H9 (cell line): ENCODE measurements around the gene MSS51. TPM values are rescaled to one million over a fixed set of nuclear protein-coding genes. Genes with fewer than 3 reads are reported as not detected.

Experiments used
- DNase-seq: peaks from one replicate; pipeline ENCODE4 v3.0.0-alpha.2; 2017
- H2AFZ ChIP-seq: one replicate; pipeline ENCODE4 v1.6.1; 2013; ENCODE audit warnings: mild to moderate bottlenecking, low read length, control low read depth, moderate library complexity
- H2AK5ac ChIP-seq: 2 replicates; pipeline ENCODE4 v1.6.1; 2013; ENCODE audit warnings: low read length, control low read depth, mixed read lengths; ENCODE audit not compliant: insufficient read length
- H2BK120ac ChIP-seq: one replicate; pipeline ENCODE4 v1.6.1; 2013; ENCODE audit warnings: low read depth, mild to moderate bottlenecking, low read length, control low read depth, inconsistent platforms; ENCODE audit not compliant: poor library complexity, severe bottlenecking
- H2BK12ac ChIP-seq: 2 replicates; pipeline ENCODE4 v1.6.1; 2013; ENCODE audit warnings: low read length, control low read depth, mixed read lengths, low read depth; ENCODE audit not compliant: insufficient read length
- H2BK15ac ChIP-seq: 2 replicates; pipeline ENCODE4 v1.6.1; 2013; ENCODE audit warnings: low read depth, low read length, control low read depth
- H2BK20ac ChIP-seq: one replicate; pipeline ENCODE4 v1.6.1; 2013; ENCODE audit warnings: low read depth, mild to moderate bottlenecking, low read length, control low read depth, inconsistent platforms; ENCODE audit not compliant: poor library complexity, severe bottlenecking
- H2BK5ac ChIP-seq: 2 replicates; pipeline ENCODE4 v1.6.1; 2013; ENCODE audit warnings: low read length, control low read depth, mixed read lengths; ENCODE audit not compliant: insufficient read length
- H3K14ac ChIP-seq: 2 replicates; pipeline ENCODE4 v1.6.1; 2013; ENCODE audit warnings: low read length, control low read depth; ENCODE audit not compliant: insufficient read depth
- H3K18ac ChIP-seq: 2 replicates; pipeline ENCODE4 v1.6.1; 2013; ENCODE audit warnings: low read depth, mild to moderate bottlenecking, mixed read lengths, low read length, control low read depth; ENCODE audit not compliant: insufficient read length
- H3K23ac ChIP-seq: 2 replicates; pipeline ENCODE4 v1.6.1; 2013; ENCODE audit warnings: low read length, control low read depth, mixed read lengths, low read depth; ENCODE audit not compliant: insufficient read length
- H3K23me2 ChIP-seq: 2 replicates; pipeline ENCODE4 v1.6.1; 2013; ENCODE audit warnings: low read depth, mild to moderate bottlenecking, mixed read lengths, low read length, control low read depth; ENCODE audit not compliant: insufficient read length, poor library complexity, severe bottlenecking
- H3K27ac ChIP-seq: 2 replicates; pipeline ENCODE4 v1.5.1; 2013; ENCODE audit warnings: low read length, control low read depth, mixed read lengths, low read depth; ENCODE audit not compliant: insufficient read length
- H3K27me3 ChIP-seq: 2 replicates; pipeline ENCODE4 v1.6.1; 2013; ENCODE audit warnings: low read length, control low read depth, inconsistent platforms; ENCODE audit not compliant: insufficient read depth
- H3K4ac ChIP-seq: 2 replicates; pipeline ENCODE4 v1.6.1; 2013; ENCODE audit warnings: low read depth, mild to moderate bottlenecking, control low read depth, inconsistent platforms, low read length, moderate library complexity
- H3K4me1 ChIP-seq: 2 replicates; pipeline ENCODE4 v1.6.1; 2013; ENCODE audit warnings: low read length, control low read depth, inconsistent platforms; ENCODE audit not compliant: insufficient read depth
- H3K4me2 ChIP-seq: 2 replicates; pipeline ENCODE4 v1.6.1; 2013; ENCODE audit warnings: low read length, control low read depth, mixed read lengths; ENCODE audit not compliant: insufficient read length, insufficient read depth
- H3K56ac ChIP-seq: 2 replicates; pipeline ENCODE4 v1.6.1; 2013; ENCODE audit warnings: low read depth, mild to moderate bottlenecking, mixed read lengths, low read length, control low read depth; ENCODE audit not compliant: insufficient read length
- H3K79me1 ChIP-seq: 2 replicates; pipeline ENCODE4 v1.6.1; 2013; ENCODE audit warnings: low read depth, mild to moderate bottlenecking, moderate library complexity, low read length, control low read depth, inconsistent platforms; ENCODE audit not compliant: insufficient read depth, poor library complexity, severe bottlenecking
- H3K79me2 ChIP-seq: 2 replicates; pipeline ENCODE4 v1.6.1; 2013; ENCODE audit warnings: low read length, control low read depth, inconsistent platforms; ENCODE audit not compliant: insufficient read depth
- H3K9ac ChIP-seq: 2 replicates; pipeline ENCODE4 v1.6.1; 2013; ENCODE audit warnings: low read length, control low read depth, mixed read lengths; ENCODE audit not compliant: insufficient read length; ENCODE audit errors: extremely low read depth
- H3K9me3 ChIP-seq: one replicate; pipeline ENCODE4 v1.6.1; 2013; ENCODE audit warnings: low read depth, low read length, inconsistent platforms; ENCODE audit not compliant: control insufficient read depth
- H3T11ph ChIP-seq: one replicate; pipeline ENCODE4 v1.6.1; 2013; ENCODE audit warnings: mild to moderate bottlenecking, low read length, control low read depth, inconsistent platforms
- H4K20me1 ChIP-seq: one replicate; pipeline ENCODE4 v1.6.1; 2013; ENCODE audit not compliant: control insufficient read depth, insufficient read length, insufficient read depth
- H4K5ac ChIP-seq: 2 replicates; pipeline ENCODE4 v1.6.1; 2013; ENCODE audit warnings: low read depth, mild to moderate bottlenecking, mixed read lengths, low read length, control low read depth; ENCODE audit not compliant: insufficient read length
- H4K8ac ChIP-seq: replicated peaks from 2 replicates; pipeline ENCODE4 v1.6.1; 2013; ENCODE audit warnings: low read length, control low read depth, mixed read lengths, low read depth; ENCODE audit not compliant: insufficient read length
- H4K91ac ChIP-seq: 2 replicates; pipeline ENCODE4 v1.6.1; 2013; ENCODE audit warnings: low read depth, mild to moderate bottlenecking, moderate library complexity, mixed read lengths, low read length, control low read depth; ENCODE audit not compliant: insufficient read length
- H3K27ac Mint-ChIP-seq, 3 experiments: 2 replicates in 2 of 3; 3 replicates in 1 of 3; pipeline ENCODE4 v1.8.0; 2020 to 2021; ENCODE audit warnings: mixed read lengths in 3 of 3, mild to moderate bottlenecking in 1 of 3, moderate library complexity in 1 of 3
- H3K27me3 Mint-ChIP-seq: 2 replicates; pipeline ENCODE4 v1.8.0; 2021; ENCODE audit warnings: low read depth, mild to moderate bottlenecking, moderate library complexity, mixed read lengths
- H3K36me3 Mint-ChIP-seq, 3 experiments: 2 replicates in 2 of 3; 3 replicates in 1 of 3; pipeline ENCODE4 v1.8.0; 2020 to 2021; ENCODE audit warnings: low read depth in 3 of 3, mixed read lengths in 3 of 3; ENCODE audit not compliant: insufficient read depth in 1 of 3
- H3K4me1 Mint-ChIP-seq, 2 experiments: 2 replicates each; pipeline ENCODE4 v1.8.0; 2020; ENCODE audit warnings: mixed read lengths in 2 of 2
- H3K4me3 Mint-ChIP-seq, 2 experiments: 2 replicates in 1 of 2; 3 replicates in 1 of 2; pipeline ENCODE4 v1.8.0; 2020 to 2021; ENCODE audit warnings: mild to moderate bottlenecking in 2 of 2, mixed read lengths in 2 of 2, moderate library complexity in 1 of 2
- H3K9me3 Mint-ChIP-seq, 2 experiments: 2 replicates in 1 of 2; 3 replicates in 1 of 2; pipeline ENCODE4 v1.8.0; 2020; ENCODE audit warnings: mild to moderate bottlenecking in 2 of 2, mixed read lengths in 2 of 2, moderate library complexity in 1 of 2
- WGBS: extraction: QIAGEN DNeasy Blood & Tissue Kit; methylation state at CpG from one replicate; pipeline ENCODE4 v1.1.7; 2013; ENCODE audit warnings: missing lambda C conversion rate, low lambda C conversion rate, mixed read lengths; ENCODE audit not compliant: insufficient read length; ENCODE audit errors: extremely low coverage; 5-methylcytosine and 5-hydroxymethylcytosine counted together
- total RNA-seq: library from RNA; stranded (reverse); gene quantifications from 2 replicates; pipeline ENCODE4 v1.2.1, GENCODE V29; 2021
- TF ChIP-seq, protein P1 (sequence below): fragments of 200-600 bp; sonication (generic); conservative IDR thresholded peaks from 3 replicates; pipeline ENCODE4 v1.8.0; 2021; ENCODE audit warnings: antibody characterized with exemption, mild to moderate bottlenecking

Gene MSS51
- total RNA-seq, 1 experiment from 2014 or later = 1.9 TPM

DNA sequence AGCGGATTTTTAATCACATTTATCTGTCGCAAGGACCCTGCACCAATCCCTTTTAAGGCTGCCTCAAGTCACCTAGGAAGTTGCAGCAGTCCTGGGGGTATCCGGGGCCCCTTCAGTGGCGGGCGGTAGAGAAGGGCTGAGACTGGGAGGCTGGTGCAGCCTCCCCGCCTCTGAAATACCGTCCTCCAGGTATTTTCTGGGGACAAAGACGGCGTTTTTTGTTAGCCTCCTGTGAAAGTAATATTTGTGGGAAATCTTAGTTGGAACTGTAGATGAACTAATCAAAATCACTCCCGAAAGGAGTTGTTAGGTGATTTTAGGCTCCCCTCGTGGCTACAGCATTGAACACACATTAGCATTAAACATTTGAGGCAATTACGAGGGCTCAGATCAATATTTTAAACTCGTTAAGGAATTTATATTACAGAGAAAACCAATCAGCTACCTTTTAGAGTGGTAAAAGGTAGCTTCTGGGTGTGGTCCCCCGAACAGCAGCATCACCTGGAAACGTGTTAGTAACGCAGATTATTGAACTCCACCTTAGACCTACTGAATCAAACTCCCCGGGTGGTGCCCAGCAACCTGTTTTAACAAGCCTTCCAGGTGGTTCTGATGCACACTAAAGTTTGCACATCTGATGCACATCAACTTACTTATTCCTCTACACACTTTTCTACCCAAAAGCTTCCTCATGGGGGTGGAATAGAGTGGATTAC, 19.0 kb downstream of the MSS51 start:
- H4K8ac ChIP-seq = no peak overlapping the region
- H3K23ac ChIP-seq = no peak overlapping the region
- H4K5ac ChIP-seq = no peak overlapping the region
- H2BK5ac ChIP-seq = no peak overlapping the region
- no peaks in the 10 kb centered on the region for H3K79me1 ChIP-seq
- peaks cover 16% of the 10 kb centered on the region for H3K23me2 ChIP-seq
- H3T11ph ChIP-seq = no peak overlapping the region
- H4K91ac ChIP-seq = no peak overlapping the region
- H3K4ac ChIP-seq = no peak overlapping the region
- no peak overlapping the region for H2BK12ac ChIP-seq
- TF ChIP-seq, protein P1, sequence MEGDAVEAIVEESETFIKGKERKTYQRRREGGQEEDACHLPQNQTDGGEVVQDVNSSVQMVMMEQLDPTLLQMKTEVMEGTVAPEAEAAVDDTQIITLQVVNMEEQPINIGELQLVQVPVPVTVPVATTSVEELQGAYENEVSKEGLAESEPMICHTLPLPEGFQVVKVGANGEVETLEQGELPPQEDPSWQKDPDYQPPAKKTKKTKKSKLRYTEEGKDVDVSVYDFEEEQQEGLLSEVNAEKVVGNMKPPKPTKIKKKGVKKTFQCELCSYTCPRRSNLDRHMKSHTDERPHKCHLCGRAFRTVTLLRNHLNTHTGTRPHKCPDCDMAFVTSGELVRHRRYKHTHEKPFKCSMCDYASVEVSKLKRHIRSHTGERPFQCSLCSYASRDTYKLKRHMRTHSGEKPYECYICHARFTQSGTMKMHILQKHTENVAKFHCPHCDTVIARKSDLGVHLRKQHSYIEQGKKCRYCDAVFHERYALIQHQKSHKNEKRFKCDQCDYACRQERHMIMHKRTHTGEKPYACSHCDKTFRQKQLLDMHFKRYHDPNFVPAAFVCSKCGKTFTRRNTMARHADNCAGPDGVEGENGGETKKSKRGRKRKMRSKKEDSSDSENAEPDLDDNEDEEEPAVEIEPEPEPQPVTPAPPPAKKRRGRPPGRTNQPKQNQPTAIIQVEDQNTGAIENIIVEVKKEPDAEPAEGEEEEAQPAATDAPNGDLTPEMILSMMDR = no peak
- H2AK5ac ChIP-seq = no peak overlapping the region
- no peaks in the 10 kb centered on the region for H3K9me3 Mint-ChIP-seq
- peaks cover 24 to 25% of the 10 kb centered on the region in 2 experiments for H3K4me1 Mint-ChIP-seq
- peaks cover 4% of the 10 kb centered on the region; the same call in 1 of the 2 replicates for H3K27me3 Mint-ChIP-seq
- H3K14ac ChIP-seq = peak overlapping the region; percentile 6; the same call in 1 of the 2 replicates
- no peak overlapping the region for H2BK20ac ChIP-seq
- H3K4me2 ChIP-seq = peak overlapping the region; percentile 94
- peak overlapping the region; percentile 74 to 83 for H3K4me3 Mint-ChIP-seq
- peak overlapping the region; percentile 57 for H2BK120ac ChIP-seq
- H3K18ac ChIP-seq = no peak overlapping the region
- H3K9me3 ChIP-seq = no peaks in the 10 kb centered on the region
- H3K36me3 Mint-ChIP-seq = peaks cover 0 to 10% (median 0%) of the 10 kb centered on the region in 3 experiments; a peak in 2 of 7 replicates
- H3K27ac ChIP-seq = no peak overlapping the region
- DNase-seq = no peak
- H3K56ac ChIP-seq = no peak overlapping the region
- H3K9ac ChIP-seq = peak overlapping the region; percentile 49
- H4K20me1 ChIP-seq = no peaks in the 10 kb centered on the region
- no peaks in the 10 kb centered on the region for H3K27me3 ChIP-seq
- H3K27ac Mint-ChIP-seq = peak overlapping the region; percentile 66 to 98 (median 87); a peak in 6 of 7 replicates
- peak overlapping the region; percentile 17 for H2AFZ ChIP-seq
- no CpG with 5 or more reads among the region's 17 CpGs for WGBS
- H3K79me2 ChIP-seq = peaks cover 2% of the 10 kb centered on the region; the same call in 1 of the 2 replicates
- no peaks in the 10 kb centered on the region for H3K4me1 ChIP-seq
- no peak overlapping the region for H2BK15ac ChIP-seq
